ENCODE measurements around the gene LRP1. TPM values are rescaled to one million over a fixed set of nuclear protein-coding genes. Genes with fewer than 3 reads are reported as not detected.

Gene LRP1
- total RNA-seq, 1 donor from 2014 or later: 477 TPM

GRCh38 chr12:57224278-57224972 lies 96.1 kb downstream of the LRP1 start:
- no peak for TF ChIP-seq POLR2A (IDR thresholded peaks at IDR 0.05)
- no peak for TF ChIP-seq POLR2AphosphoS5 (IDR thresholded peaks at IDR 0.05; ENCODE audit: insufficient read depth in 1 of 2, low read depth in 1 of 2)
- Histone ChIP-seq H3K4me1 (peaks cover 21% of the 10 kb centered on the region), H3K27ac (no peak overlapping the region), H3K27me3 (peaks cover 7% of the 10 kb centered on the region), H3K36me3 (no peaks in the 10 kb centered on the region), H3K9me3 (no peaks in the 10 kb centered on the region), H3K4me3 (no peak overlapping the region)
- DNase-seq (ENCODE audit: extremely low spot score in 2 of 2): no peak
- intact Hi-C loops (cut with DNase I): no loop called here

- Histone ChIP-seq H3K36me3 (no peaks in the 10 kb centered on the region), H3K9me3 (no peaks in the 10 kb centered on the region), H3K4me1 (peaks cover 23% of the 10 kb centered on the region), H3K27ac (no peak overlapping the region), H3K4me3 (no peak overlapping the region), H3K27me3 (peaks cover 7% of the 10 kb centered on the region)
- intact Hi-C loops (cut with DNase I): no loop called here
- no peak for DNase-seq (ENCODE audit: extremely low spot score in 2 of 2)
- TF ChIP-seq POLR2A (IDR thresholded peaks at IDR 0.05) (no peak), POLR2AphosphoS5 (IDR thresholded peaks at IDR 0.05; ENCODE audit: insufficient read depth in 1 of 2, low read depth in 1 of 2) (no peak), CTCF (IDR thresholded peaks at IDR 0.05) (no peak)
Observed at GRCh38 chr12:57224973-57225679, 96.8 kb downstream of the LRP1 start.

GRCh38 chr12:57225680-57226210 lies 97.5 kb downstream of the LRP1 start:
- no peak overlapping the region for H3K27ac ChIP-seq
- DNase-seq (ENCODE audit: extremely low spot score in 2 of 2): no peak
- TF ChIP-seq POLR2A (IDR thresholded peaks at IDR 0.05) (no peak), POLR2AphosphoS5 (IDR thresholded peaks at IDR 0.05; ENCODE audit: insufficient read depth in 1 of 2, low read depth in 1 of 2) (no peak), CTCF (IDR thresholded peaks at IDR 0.05) (no peak)
- H3K4me3 ChIP-seq: no peak overlapping the region
- H3K27me3 ChIP-seq: peaks cover 7% of the 10 kb centered on the region
- intact Hi-C loops (cut with DNase I): no loop called here
- H3K36me3 ChIP-seq: no peaks in the 10 kb centered on the region
- peaks cover 25% of the 10 kb centered on the region for H3K4me1 ChIP-seq
- no peaks in the 10 kb centered on the region for H3K9me3 ChIP-seq

GRCh38 chr12:57226588-57227314 lies 98.5 kb downstream of the LRP1 start:
- H3K4me3 ChIP-seq: no peak overlapping the region
- TF ChIP-seq POLR2AphosphoS5 (IDR thresholded peaks at IDR 0.05; ENCODE audit: insufficient read depth in 1 of 2, low read depth in 1 of 2) (no peak), POLR2A (IDR thresholded peaks at IDR 0.05) (no peak), CTCF (IDR thresholded peaks at IDR 0.05) (no peak)
- H3K27me3 ChIP-seq: peaks cover under 1% of the 10 kb centered on the region
- no peak for DNase-seq (ENCODE audit: extremely low spot score in 2 of 2)
- H3K36me3 ChIP-seq: peaks cover 0 to 6% of the 10 kb centered on the region in 2 donors
- no peak overlapping the region for H3K27ac ChIP-seq
- H3K4me1 ChIP-seq: peaks cover 34% of the 10 kb centered on the region
- intact Hi-C loops (cut with DNase I): no loop called here
- H3K9me3 ChIP-seq: no peaks in the 10 kb centered on the region

GRCh38 chr12:57227315-57228115 lies 99.2 kb downstream of the LRP1 start:
- Histone ChIP-seq H3K36me3 (peaks cover 0 to 14% of the 10 kb centered on the region in 2 donors), H3K4me1 (peaks cover 34% of the 10 kb centered on the region), H3K9me3 (no peaks in the 10 kb centered on the region), H3K4me3 (no peak overlapping the region), H3K27ac (no peak overlapping the region), H3K27me3 (no peaks in the 10 kb centered on the region)
- intact Hi-C loops (cut with DNase I): no loop called here
- TF ChIP-seq CTCF (IDR thresholded peaks at IDR 0.05): no peak
- DNase-seq (ENCODE audit: extremely low spot score in 2 of 2): no peak

Measured in vagina (tissue), 2 donors.